Measurements from ENCODE around the gene GAB1. TPM values are rescaled to one million over a fixed set of nuclear protein-coding genes. Genes with fewer than 3 reads are reported as not detected.

GAB1 gene
- total RNA-seq, 2 donors from 2014 or later: 2.0 to 2.2 TPM

GRCh38 chr4:143374771-143375170 is 38.1 kb downstream of the GAB1 start:
- DNase-seq (ENCODE audit: low spot score): no peak
- H3K9me3 Mint-ChIP-seq: peaks cover 3% of the 10 kb centered on the region
- H3K27ac Mint-ChIP-seq: no peak overlapping the region
- no peak overlapping the region for H3K4me3 Mint-ChIP-seq
- no peak for ATAC-seq
- no peaks in the 10 kb centered on the region for H3K27me3 Mint-ChIP-seq
- H3K4me1 Mint-ChIP-seq (ENCODE audit: low read depth in 2 of 2): no peaks in the 10 kb centered on the region
- H3K36me3 Mint-ChIP-seq: peaks cover 5% of the 10 kb centered on the region

GRCh38 chr4:143375326-143376073 is 38.8 kb downstream of the GAB1 start:
- Mint-ChIP-seq H3K36me3 (peaks cover 5% of the 10 kb centered on the region), H3K27ac (no peak overlapping the region), H3K27me3 (no peaks in the 10 kb centered on the region), H3K4me1 (ENCODE audit: low read depth in 2 of 2) (no peaks in the 10 kb centered on the region), H3K4me3 (no peak overlapping the region), H3K9me3 (peaks cover 3% of the 10 kb centered on the region)
- DNase-seq (ENCODE audit: low spot score) (no peak), ATAC-seq (peak in 1 of 2 donors; percentile 31)

- Mint-ChIP-seq H3K4me3 (no peak overlapping the region), H3K36me3 (no peaks in the 10 kb centered on the region), H3K27ac (no peak overlapping the region), H3K27me3 (no peaks in the 10 kb centered on the region), H3K4me1 (ENCODE audit: low read depth in 2 of 2) (peaks cover 0 to 10% of the 10 kb centered on the region in 2 donors), H3K9me3 (no peaks in the 10 kb centered on the region)
- ATAC-seq (no peak), DNase-seq (ENCODE audit: low spot score) (no peak)
Measured at GRCh38 chr4:143377611-143378099, 41.0 kb downstream of the GAB1 start.

DNA sequence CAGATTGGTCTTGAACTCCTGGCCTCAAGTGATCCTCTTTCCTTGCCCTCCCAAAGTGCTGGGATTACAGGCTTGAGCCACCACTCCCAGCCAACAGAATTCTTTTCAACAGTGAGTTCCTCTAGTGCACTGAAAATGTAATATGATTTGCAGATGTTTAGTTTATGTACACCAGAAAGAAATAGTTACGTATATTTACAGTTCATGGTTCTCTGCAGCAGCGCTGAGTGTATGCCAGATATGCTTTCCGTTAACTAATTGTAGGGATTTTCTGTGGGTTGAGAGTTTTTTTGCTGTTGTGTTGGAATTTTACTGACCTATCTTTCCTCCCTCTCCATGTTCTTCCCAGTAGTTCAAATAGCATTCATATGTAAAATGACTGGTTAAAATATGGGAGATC is 44.0 kb downstream of the GAB1 start:
- Mint-ChIP-seq H3K27ac (no peak overlapping the region), H3K4me3 (no peak overlapping the region), H3K4me1 (ENCODE audit: low read depth in 2 of 2) (peaks cover 0 to 12% of the 10 kb centered on the region in 2 donors), H3K27me3 (no peaks in the 10 kb centered on the region), H3K9me3 (no peaks in the 10 kb centered on the region), H3K36me3 (no peaks in the 10 kb centered on the region)
- ATAC-seq (no peak), DNase-seq (ENCODE audit: low spot score) (no peak)

DNA sequence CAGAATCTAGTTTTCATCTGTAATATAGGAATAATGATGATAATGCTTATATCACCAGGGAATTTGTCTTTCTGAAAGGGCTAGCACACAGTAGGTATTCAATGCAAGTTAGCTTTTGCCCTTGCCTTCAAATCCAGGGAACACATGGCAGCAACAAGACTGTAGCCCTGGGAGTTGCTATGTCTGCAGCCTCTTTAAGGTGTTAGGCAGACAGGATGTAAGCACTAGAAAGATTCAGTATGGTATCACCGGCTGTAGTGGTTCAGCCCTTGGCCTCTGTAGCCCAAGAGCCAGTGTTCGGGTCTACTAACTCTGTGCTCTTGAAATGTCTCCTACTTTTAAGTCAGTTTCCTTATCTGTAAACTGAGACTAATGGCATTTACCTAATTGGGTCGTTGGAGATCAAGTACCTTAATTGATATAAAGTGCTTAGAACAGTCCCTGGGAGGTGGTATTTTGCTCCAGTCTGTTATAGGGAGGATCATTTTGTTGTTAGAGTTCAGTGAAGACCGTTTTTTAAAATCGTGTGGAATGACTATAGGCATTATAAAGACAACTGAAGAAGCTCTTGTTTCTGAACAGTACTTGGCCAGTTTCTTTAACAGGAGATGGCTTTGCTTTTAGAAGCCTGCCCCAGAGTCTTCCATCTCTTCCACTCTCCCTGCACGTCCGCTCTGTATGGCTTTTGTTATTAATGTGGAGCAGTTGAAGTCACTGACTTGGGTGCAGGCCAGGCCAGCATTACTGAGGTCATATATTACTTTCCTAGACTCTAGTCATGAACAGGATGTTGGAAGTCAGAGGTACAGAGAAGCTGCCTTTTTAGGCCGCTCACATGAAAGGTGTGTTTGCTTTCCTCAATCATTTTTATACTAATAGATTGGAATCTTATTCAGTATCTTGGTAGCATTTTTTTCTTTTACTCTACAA is 44.8 kb downstream of the GAB1 start:
- Mint-ChIP-seq H3K27me3 (no peaks in the 10 kb centered on the region), H3K4me3 (no peak overlapping the region), H3K27ac (no peak overlapping the region), H3K9me3 (no peaks in the 10 kb centered on the region), H3K36me3 (no peaks in the 10 kb centered on the region), H3K4me1 (ENCODE audit: low read depth in 2 of 2) (peaks cover 0 to 12% of the 10 kb centered on the region in 2 donors)
- ATAC-seq: peak in 1 of 2 donors; percentile 73
- DNase-seq (ENCODE audit: low spot score): no peak

GRCh38 chr4:143382596-143382995 is 45.9 kb downstream of the GAB1 start:
- Mint-ChIP-seq H3K27me3 (no peaks in the 10 kb centered on the region), H3K4me1 (ENCODE audit: low read depth in 2 of 2) (peaks cover 0 to 12% of the 10 kb centered on the region in 2 donors), H3K9me3 (no peaks in the 10 kb centered on the region), H3K4me3 (no peak overlapping the region), H3K36me3 (no peaks in the 10 kb centered on the region), H3K27ac (peak overlapping the region in 1 of 2 donors; percentile 66)
- no peak for DNase-seq (ENCODE audit: low spot score)
- ATAC-seq: no peak

DNA sequence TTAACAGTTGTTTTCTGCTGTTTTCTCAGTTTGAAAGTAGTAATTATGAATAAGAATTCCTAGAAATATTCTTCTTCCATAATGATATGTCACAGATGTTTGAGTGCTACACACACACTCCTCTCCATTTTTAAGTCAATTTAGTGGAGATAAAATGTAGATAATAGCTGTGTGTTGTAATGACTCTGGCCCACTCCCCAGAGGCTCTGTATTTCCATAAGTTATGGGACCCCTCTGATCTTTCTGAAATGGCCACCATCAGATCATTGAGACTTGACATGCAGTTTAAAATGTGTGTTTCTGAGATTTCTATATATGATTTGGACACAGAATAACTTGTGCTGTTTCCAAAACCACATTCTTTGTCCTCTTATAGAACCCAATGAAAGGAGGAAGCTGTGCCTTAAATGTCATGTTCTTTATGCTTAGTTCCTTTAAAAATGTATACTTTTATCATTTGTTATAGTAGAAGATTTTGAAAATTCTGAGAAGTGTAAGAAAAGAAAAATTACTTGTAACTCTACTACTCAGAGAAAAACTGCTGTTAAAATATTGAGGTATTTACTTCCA is 46.4 kb downstream of the GAB1 start:
- Mint-ChIP-seq H3K4me1 (ENCODE audit: low read depth in 2 of 2) (peaks cover 0 to 12% of the 10 kb centered on the region in 2 donors), H3K9me3 (no peaks in the 10 kb centered on the region), H3K27me3 (no peaks in the 10 kb centered on the region), H3K27ac (peak overlapping the region in 1 of 2 donors; percentile 66), H3K36me3 (no peaks in the 10 kb centered on the region), H3K4me3 (no peak overlapping the region)
- DNase-seq (ENCODE audit: low spot score): no peak
- ATAC-seq: no peak

DNA sequence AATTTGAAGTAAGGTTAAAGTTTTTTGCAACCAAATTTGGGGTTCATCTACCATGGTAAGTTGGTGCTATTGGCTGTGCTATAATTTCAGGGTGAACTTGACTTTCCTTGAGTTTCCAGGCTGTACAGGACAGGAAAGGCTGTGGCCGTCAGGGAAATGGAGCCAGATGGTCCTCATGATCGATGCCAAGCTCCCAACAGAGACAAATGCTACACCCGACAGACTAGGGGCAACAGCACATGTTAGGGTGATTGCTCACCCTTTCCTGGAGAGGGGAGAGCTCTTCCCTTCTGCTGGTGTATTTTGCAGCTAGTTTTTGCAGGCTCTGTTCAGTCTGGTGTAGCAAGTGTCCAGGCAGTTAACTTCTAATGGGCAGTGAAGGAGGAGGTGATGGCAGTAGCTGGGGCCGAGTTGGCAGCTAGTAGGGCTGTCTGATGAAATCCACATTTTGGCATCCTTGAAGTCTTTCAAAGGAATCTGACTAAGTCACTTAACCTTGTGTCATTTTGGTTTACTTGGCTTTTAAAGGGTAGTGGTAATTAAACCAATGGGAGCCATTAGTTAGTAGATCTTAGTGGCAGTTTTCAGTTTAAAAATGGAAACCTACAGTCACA is 47.8 kb downstream of the GAB1 start:
- H3K4me1 Mint-ChIP-seq (ENCODE audit: low read depth in 2 of 2): peaks cover 0 to 12% of the 10 kb centered on the region in 2 donors
- no peaks in the 10 kb centered on the region for H3K9me3 Mint-ChIP-seq
- peaks cover 0 to 5% of the 10 kb centered on the region in 2 donors for H3K27me3 Mint-ChIP-seq
- no peak for DNase-seq (ENCODE audit: low spot score)
- no peaks in the 10 kb centered on the region for H3K36me3 Mint-ChIP-seq
- no peak for ATAC-seq
- H3K4me3 Mint-ChIP-seq: no peak overlapping the region
- no peak overlapping the region for H3K27ac Mint-ChIP-seq

DNA sequence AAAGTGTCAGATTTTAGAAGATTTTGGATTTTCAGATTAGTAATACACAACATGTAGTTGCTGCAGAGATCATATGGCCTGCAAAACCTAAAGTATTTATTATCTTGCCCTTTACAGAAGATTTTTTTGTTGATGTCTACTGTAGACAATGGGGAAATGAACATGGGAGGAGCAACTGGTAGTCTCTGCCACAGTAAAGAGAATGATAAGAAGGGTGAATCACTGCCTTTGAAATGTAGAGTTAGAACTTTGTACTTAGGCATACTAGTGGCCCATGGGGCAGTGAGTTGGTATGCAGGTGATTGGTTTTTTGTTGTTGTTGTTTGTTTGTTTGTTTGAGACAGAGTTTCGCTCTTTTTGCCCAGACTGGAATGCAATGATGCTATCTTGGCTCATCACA is 50.1 kb downstream of the GAB1 start:
- no peak overlapping the region for H3K4me3 Mint-ChIP-seq
- peaks cover 0 to 6% of the 10 kb centered on the region in 2 donors for H3K4me1 Mint-ChIP-seq (ENCODE audit: low read depth in 2 of 2)
- DNase-seq (ENCODE audit: low spot score) (no peak), ATAC-seq (no peak)
- H3K27ac Mint-ChIP-seq: no peak overlapping the region
- no peaks in the 10 kb centered on the region for H3K9me3 Mint-ChIP-seq
- H3K36me3 Mint-ChIP-seq: no peaks in the 10 kb centered on the region
- peaks cover 0 to 10% of the 10 kb centered on the region in 2 donors for H3K27me3 Mint-ChIP-seq

- no peak for DNase-seq (ENCODE audit: low spot score)
- no peak overlapping the region for H3K27ac Mint-ChIP-seq
- peaks cover 0 to 10% of the 10 kb centered on the region in 2 donors for H3K27me3 Mint-ChIP-seq
- no peak overlapping the region for H3K4me3 Mint-ChIP-seq
- H3K4me1 Mint-ChIP-seq (ENCODE audit: low read depth in 2 of 2): no peaks in the 10 kb centered on the region
- no peaks in the 10 kb centered on the region for H3K36me3 Mint-ChIP-seq
- ATAC-seq: no peak
- H3K9me3 Mint-ChIP-seq: no peaks in the 10 kb centered on the region
Measured at GRCh38 chr4:143389579-143390195, 53.0 kb downstream of the GAB1 start.

DNA sequence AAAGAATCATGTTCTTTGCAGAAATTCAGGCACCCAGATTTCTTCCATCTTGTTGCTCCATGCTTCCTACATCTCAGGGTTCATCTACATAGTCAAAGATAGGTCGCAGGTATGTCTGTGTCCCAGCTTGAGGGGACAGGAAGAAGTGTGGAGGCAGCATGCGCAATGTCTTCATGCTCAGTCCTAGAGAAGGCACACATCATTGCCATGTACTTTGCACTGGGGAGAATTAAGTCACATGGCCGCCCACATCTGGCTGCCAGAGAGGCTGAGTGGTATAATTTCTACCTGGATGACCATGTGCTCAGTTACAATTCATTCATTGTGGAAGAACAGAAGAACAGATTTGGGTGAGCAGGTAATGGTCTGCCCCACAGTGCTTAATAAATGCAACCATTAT is 54.1 kb downstream of the GAB1 start:
- Mint-ChIP-seq H3K27ac (no peak overlapping the region), H3K4me3 (no peak overlapping the region), H3K27me3 (peaks cover 0 to 11% of the 10 kb centered on the region in 2 donors), H3K9me3 (no peaks in the 10 kb centered on the region), H3K36me3 (no peaks in the 10 kb centered on the region), H3K4me1 (ENCODE audit: low read depth in 2 of 2) (no peaks in the 10 kb centered on the region)
- no peak for DNase-seq (ENCODE audit: low spot score)
- ATAC-seq: no peak

- no peak for DNase-seq (ENCODE audit: low spot score)
- no peak for ATAC-seq
- Mint-ChIP-seq H3K4me1 (ENCODE audit: low read depth in 2 of 2) (no peaks in the 10 kb centered on the region), H3K27ac (no peak overlapping the region), H3K36me3 (no peaks in the 10 kb centered on the region), H3K4me3 (no peak overlapping the region), H3K9me3 (no peaks in the 10 kb centered on the region), H3K27me3 (peaks cover 2 to 16% of the 10 kb centered on the region in 2 donors)
Measured at GRCh38 chr4:143391261-143391660, 54.6 kb downstream of the GAB1 start.

GRCh38 chr4:143391895-143392294 is 55.2 kb downstream of the GAB1 start:
- Mint-ChIP-seq H3K36me3 (no peaks in the 10 kb centered on the region), H3K27me3 (peaks cover 4 to 23% of the 10 kb centered on the region in 2 donors), H3K4me3 (no peak overlapping the region), H3K27ac (no peak overlapping the region), H3K9me3 (no peaks in the 10 kb centered on the region), H3K4me1 (ENCODE audit: low read depth in 2 of 2) (no peaks in the 10 kb centered on the region)
- no peak for DNase-seq (ENCODE audit: low spot score)
- ATAC-seq: no peak

Data from natural killer cell treated with Interleukin-12 subunit alpha and Interleukin-12 subunit beta and Interleukin-15 and Interleukin-18, amount 100 ng/mL, for 72 hours (primary cell).